K562 (cell line): Measurements from ENCODE around the gene GPR27.

Experiments
- BCL6 ChIP-seq: fragments of 250-450 bp; sonication (Bioruptor Pico); IDR thresholded peaks from 2 replicates; pipeline ENCODE4 v1.4.0; 2020
- FOXM1 ChIP-seq, 2 experiments: fragments of 450-650 bp in 1 of 2; sonication (generic) in 1 of 2; formaldehyde crosslinking in 1 of 2; IDR thresholded peaks; 2 replicates each; pipeline versions ENCODE4 v1.6.1 to v1.9.0; 2017 to 2022; ENCODE audit warnings: low read depth in 2 of 2, mild to moderate bottlenecking in 2 of 2, missing genetic modification reagents in 1 of 2, moderate library complexity in 1 of 2
- MAFK ChIP-seq: IDR thresholded peaks from 2 replicates; pipeline ENCODE4 v1.6.1; 2011; ENCODE audit warnings: low read length, improper control_type of control experiment
- NFYB ChIP-seq: IDR thresholded peaks from 2 replicates; pipeline ENCODE4 v1.6.1; 2011; ENCODE audit warnings: mild to moderate bottlenecking, moderate library complexity; ENCODE audit not compliant: insufficient read length; ENCODE audit errors: extremely low read depth
- SP1 ChIP-seq: sonication (generic); formaldehyde crosslinking; IDR thresholded peaks from 2 replicates; pipeline ENCODE4 v1.8.1; 2022; ENCODE audit warnings: mild to moderate bottlenecking, missing genetic modification reagents
- STAT5A ChIP-seq: IDR thresholded peaks from 2 replicates; pipeline ENCODE4 v1.6.1; 2012; ENCODE audit warnings: low read length, inconsistent platforms, borderline replicate concordance
- ZC3H4 ChIP-seq: sonication (generic); formaldehyde crosslinking; IDR thresholded peaks from 2 replicates; pipeline ENCODE4 v1.9.0; 2021; ENCODE audit warnings: missing genetic modification reagents, borderline replicate concordance

GRCh38 chr3:71796290-71796689, 42.6 kb downstream of the GPR27 start:
- TF ChIP-seq MAFK (no peak), BCL6 (CRISPR knock-in tag) (no peak), FOXM1 (IDR thresholded peaks at IDR 0.05; ENCODE audit: low read depth) (no peak), FOXM1 (CRISPR knock-in tag; IDR thresholded peaks at IDR 0.05; ENCODE audit: low read depth) (no peak), ZC3H4 (CRISPR knock-in tag) (no peak), STAT5A (no peak), NFYB (no peak), SP1 (CRISPR knock-in tag) (no peak)
